ENCODE data around the gene THADA.

DNA sequence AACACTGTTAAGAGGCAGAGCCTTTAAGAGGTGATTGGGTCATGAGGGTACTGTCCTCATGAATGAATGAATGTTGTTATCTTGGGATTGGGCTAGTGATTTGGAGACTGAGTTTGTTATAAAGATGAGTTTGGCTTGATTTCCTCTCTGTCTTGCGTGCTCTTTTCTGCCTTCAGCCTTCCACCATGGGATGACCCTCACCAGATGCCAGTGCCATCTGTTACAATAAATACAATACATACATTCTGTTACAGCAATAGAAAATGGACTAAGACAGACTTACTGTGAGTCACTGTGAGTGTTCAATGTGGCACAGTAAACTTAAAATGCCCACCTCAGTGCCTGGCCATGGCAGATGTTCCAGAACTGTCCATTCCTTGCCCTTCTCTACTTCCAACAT, 274.4 kb downstream of the THADA start:
- TF ChIP-seq REST (IDR thresholded peaks at IDR 0.05; ENCODE audit: insufficient replicate concordance, low read depth), result no peak
- TF ChIP-seq CTCF (IDR thresholded peaks at IDR 0.05; ENCODE audit: insufficient read depth, low read length), result no peak
- no peak for TF ChIP-seq POLR2AphosphoS5 (IDR thresholded peaks at IDR 0.05; ENCODE audit: low read depth)
- no peak for TF ChIP-seq SPI1 (IDR thresholded peaks at IDR 0.05; ENCODE audit: borderline replicate concordance, low read depth)
- TF ChIP-seq GABPA (IDR thresholded peaks at IDR 0.05; ENCODE audit: low read depth), result no peak

Data from HL-60 (cell line).